GM23338 (cell line): ENCODE results near the gene DIPK1A. TPM values are rescaled to one million over a fixed set of nuclear protein-coding genes. Genes with fewer than 3 reads are reported as not detected.

Experiments
- ATAC-seq: fragments of 200-7000 bp; cut with Tn5 transposase; 3 replicates; pipeline ENCODE4 v1.9.1; 2020
- DNase-seq: peaks from one replicate; pipeline ENCODE4 v3.0.0-alpha.2; 2015; ENCODE audit warnings: low spot score
- H2AFZ ChIP-seq: fragments of 200-600 bp; sonication (generic); 2 replicates; pipeline ENCODE4 v1.8.0; 2016; ENCODE audit warnings: antibody characterized with exemption, mild to moderate bottlenecking, moderate library complexity
- H3F3A ChIP-seq: fragments of 200-600 bp; sonication (generic); replicated peaks from 2 replicates; pipeline ENCODE4 v1.8.0; 2017; ENCODE audit warnings: antibody characterized with exemption, mixed run types, low read depth
- H3K27ac ChIP-seq: fragments of 200-600 bp; sonication (generic); 2 replicates; pipeline ENCODE4 v1.6.1; 2016; ENCODE audit warnings: low read depth
- H3K27me3 ChIP-seq: fragments of 200-600 bp; sonication (generic); 2 replicates; pipeline ENCODE4 v1.8.0; 2016; ENCODE audit warnings: mild to moderate bottlenecking, mixed run types, moderate library complexity; ENCODE audit not compliant: insufficient read depth
- H3K36me3 ChIP-seq: fragments of 200-600 bp; sonication (generic); 2 replicates; pipeline ENCODE4 v1.8.0; 2016; ENCODE audit warnings: mild to moderate bottlenecking; ENCODE audit not compliant: insufficient read depth
- H3K4me1 ChIP-seq: fragments of 200-600 bp; sonication (generic); 2 replicates; pipeline ENCODE4 v1.8.0; 2016; ENCODE audit warnings: mild to moderate bottlenecking, moderate library complexity; ENCODE audit not compliant: insufficient read depth
- H3K4me2 ChIP-seq: fragments of 200-600 bp; sonication (generic); 2 replicates; pipeline ENCODE4 v1.7.1; 2017; ENCODE audit warnings: mixed run types
- H3K4me3 ChIP-seq: fragments of 200-600 bp; sonication (generic); 2 replicates; pipeline ENCODE4 v1.6.1; 2016; ENCODE audit warnings: mixed run types
- H3K79me2 ChIP-seq: fragments of 200-600 bp; sonication (generic); replicated peaks from 2 replicates; pipeline ENCODE4 v1.8.0; 2017; ENCODE audit warnings: mild to moderate bottlenecking; ENCODE audit not compliant: insufficient read depth
- H3K9me2 ChIP-seq: fragments of 200-600 bp; sonication (generic); 2 replicates; pipeline ENCODE4 v1.8.0; 2017; ENCODE audit not compliant: insufficient read depth
- H4K20me1 ChIP-seq: fragments of 200-600 bp; sonication (generic); replicated peaks from 2 replicates; pipeline ENCODE4 v1.8.0; 2017; ENCODE audit warnings: mild to moderate bottlenecking; ENCODE audit not compliant: insufficient read depth
- H3K27ac Mint-ChIP-seq: 2 replicates; pipeline ENCODE4 v1.8.0; 2020; ENCODE audit warnings: inconsistent platforms, mild to moderate bottlenecking, moderate library complexity, mixed read lengths
- H3K27me3 Mint-ChIP-seq: 3 replicates; pipeline ENCODE4 v1.8.0; 2022; ENCODE audit warnings: low read depth, mild to moderate bottlenecking, moderate library complexity, mixed read lengths, inconsistent platforms; ENCODE audit not compliant: insufficient read depth, poor library complexity
- H3K36me3 Mint-ChIP-seq: 3 replicates; pipeline ENCODE4 v1.8.0; 2021; ENCODE audit warnings: low read depth, mild to moderate bottlenecking, inconsistent platforms, moderate library complexity, mixed read lengths
- H3K4me1 Mint-ChIP-seq: 3 replicates; pipeline ENCODE4 v1.8.0; 2020; ENCODE audit warnings: mild to moderate bottlenecking, inconsistent platforms, mixed read lengths
- H3K4me3 Mint-ChIP-seq: 3 replicates; pipeline ENCODE4 v1.8.0; 2021; ENCODE audit warnings: moderate library complexity, mild to moderate bottlenecking, inconsistent platforms, mixed read lengths
- H3K9me3 Mint-ChIP-seq: 3 replicates; pipeline ENCODE4 v1.8.0; 2020; ENCODE audit warnings: moderate library complexity, mild to moderate bottlenecking, inconsistent platforms, mixed read lengths
- CREB1 ChIP-seq: fragments of 250-450 bp; sonication (Bioruptor Pico); IDR thresholded peaks from 2 replicates; pipeline ENCODE4 v1.5.0; 2020; ENCODE audit warnings: low read depth, mild to moderate bottlenecking, moderate library complexity
- ETS1 ChIP-seq: IDR thresholded peaks from 2 replicates; pipeline ENCODE4 v1.6.1; 2016; ENCODE audit warnings: antibody characterized with exemption
- EZH2 ChIP-seq: fragments of 200-600 bp; sonication (generic); IDR thresholded peaks from one replicate; pipeline ENCODE4 v1.8.0; 2017; ENCODE audit warnings: antibody characterized with exemption, mild to moderate bottlenecking, low read depth; ENCODE audit not compliant: unreplicated experiment
- EZH2phosphoT487 ChIP-seq: fragments of 200-600 bp; sonication (generic); IDR thresholded peaks from one replicate; pipeline ENCODE4 v1.8.1; 2018; ENCODE audit warnings: antibody characterized with exemption; ENCODE audit not compliant: unreplicated experiment
- JUNB ChIP-seq: IDR thresholded peaks from one replicate; pipeline ENCODE4 v1.6.1; 2016; ENCODE audit warnings: antibody characterized with exemption; ENCODE audit not compliant: unreplicated experiment
- NANOG ChIP-seq: IDR thresholded peaks from 2 replicates; pipeline ENCODE4 v1.6.1; 2016; ENCODE audit warnings: antibody characterized with exemption, borderline replicate concordance
- POLR2AphosphoS5 ChIP-seq: IDR thresholded peaks from 2 replicates; pipeline ENCODE4 v1.6.1; 2016; ENCODE audit warnings: antibody characterized with exemption, low read depth
- STAT1 ChIP-seq: IDR thresholded peaks from one replicate; pipeline ENCODE4 v1.6.1; 2016; ENCODE audit warnings: antibody characterized with exemption; ENCODE audit not compliant: unreplicated experiment
- ZNF114 ChIP-seq: fragments of 250-450 bp; sonication (Bioruptor Pico); IDR thresholded peaks from 2 replicates; pipeline ENCODE4 v1.5.0; 2020; ENCODE audit warnings: mild to moderate bottlenecking, moderate library complexity
- ZNF331 ChIP-seq: fragments of 250-450 bp; sonication (Bioruptor Pico); IDR thresholded peaks from 2 replicates; pipeline ENCODE4 v1.5.0; 2020; ENCODE audit warnings: low read depth, mild to moderate bottlenecking, moderate library complexity
- ZNF462 ChIP-seq: fragments of 250-450 bp; sonication (Bioruptor Pico); IDR thresholded peaks from 2 replicates; pipeline ENCODE4 v1.5.0; 2020; ENCODE audit warnings: mild to moderate bottlenecking, moderate library complexity
- polyA plus RNA-seq: library from polyadenylated mRNA; unstranded; fragments of >200 nt; fragmentation: Nextera tagmentation; extraction: Ambion mirVana; gene quantifications from 2 replicates; pipeline ENCODE4 v1.2.1, GENCODE V29; 2016
- total RNA-seq: library from RNA; depleted of rRNA; stranded (reverse); fragments of >200 nt; shearing (Covaris generic); gene quantifications from 2 replicates; pipeline ENCODE4 v1.2.3, GENCODE V29; 2014
- TF ChIP-seq, protein P1 (sequence below): IDR thresholded peaks from one replicate; pipeline ENCODE4 v1.6.1; 2018; ENCODE audit warnings: antibody characterized with exemption; ENCODE audit not compliant: unreplicated experiment
- TF ChIP-seq, protein P2 (sequence below), 2 experiments: fragments of 200-600 bp in 1 of 2; sonication (generic) in 1 of 2; conservative IDR thresholded peaks; 2 replicates each; pipeline versions ENCODE4 v1.5.1 to v1.6.1; 2016 to 2017; ENCODE audit warnings: antibody characterized with exemption in 2 of 2, low read depth in 2 of 2, mild to moderate bottlenecking in 2 of 2, moderate library complexity in 1 of 2

Gene DIPK1A
- total and polyA plus RNA-seq, 2 experiments from 2014 or later: 4.8 to 6.1 TPM

DNA sequence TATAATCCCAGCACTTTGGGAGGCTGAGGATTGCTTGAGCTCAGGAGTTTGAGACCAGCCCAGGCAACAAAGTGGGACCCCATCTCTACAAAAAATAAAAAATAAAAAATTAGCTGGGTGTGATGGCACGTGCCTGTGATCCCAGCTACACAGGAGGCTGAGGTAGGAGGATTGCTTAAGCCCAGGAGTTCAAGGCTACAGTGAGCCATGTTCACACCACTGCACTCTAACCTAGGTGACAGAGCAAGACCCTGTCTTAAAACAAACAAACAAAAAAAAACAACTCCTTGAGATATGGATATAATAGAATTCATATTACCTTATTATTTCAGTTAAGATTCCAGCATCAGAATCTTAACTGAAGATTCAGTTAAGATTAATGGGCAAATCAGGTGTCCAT, 77.1 kb downstream of the DIPK1A start:
- Histone ChIP-seq H3K9me2 (no peaks in the 10 kb centered on the region), H3K4me2 (no peak overlapping the region), H3F3A (no peaks in the 10 kb centered on the region), H3K79me2 (no peaks in the 10 kb centered on the region), H4K20me1 (no peaks in the 10 kb centered on the region), H3K4me3 (no peak overlapping the region), H2AFZ (no peak overlapping the region), H3K4me1 (peaks cover 5% of the 10 kb centered on the region), H3K27ac (no peak overlapping the region), H3K27me3 (no peaks in the 10 kb centered on the region), H3K36me3 (no peaks in the 10 kb centered on the region)
- DNase-seq: no peak
- TF ChIP-seq ZNF462: no peak
- TF ChIP-seq, protein P1, sequence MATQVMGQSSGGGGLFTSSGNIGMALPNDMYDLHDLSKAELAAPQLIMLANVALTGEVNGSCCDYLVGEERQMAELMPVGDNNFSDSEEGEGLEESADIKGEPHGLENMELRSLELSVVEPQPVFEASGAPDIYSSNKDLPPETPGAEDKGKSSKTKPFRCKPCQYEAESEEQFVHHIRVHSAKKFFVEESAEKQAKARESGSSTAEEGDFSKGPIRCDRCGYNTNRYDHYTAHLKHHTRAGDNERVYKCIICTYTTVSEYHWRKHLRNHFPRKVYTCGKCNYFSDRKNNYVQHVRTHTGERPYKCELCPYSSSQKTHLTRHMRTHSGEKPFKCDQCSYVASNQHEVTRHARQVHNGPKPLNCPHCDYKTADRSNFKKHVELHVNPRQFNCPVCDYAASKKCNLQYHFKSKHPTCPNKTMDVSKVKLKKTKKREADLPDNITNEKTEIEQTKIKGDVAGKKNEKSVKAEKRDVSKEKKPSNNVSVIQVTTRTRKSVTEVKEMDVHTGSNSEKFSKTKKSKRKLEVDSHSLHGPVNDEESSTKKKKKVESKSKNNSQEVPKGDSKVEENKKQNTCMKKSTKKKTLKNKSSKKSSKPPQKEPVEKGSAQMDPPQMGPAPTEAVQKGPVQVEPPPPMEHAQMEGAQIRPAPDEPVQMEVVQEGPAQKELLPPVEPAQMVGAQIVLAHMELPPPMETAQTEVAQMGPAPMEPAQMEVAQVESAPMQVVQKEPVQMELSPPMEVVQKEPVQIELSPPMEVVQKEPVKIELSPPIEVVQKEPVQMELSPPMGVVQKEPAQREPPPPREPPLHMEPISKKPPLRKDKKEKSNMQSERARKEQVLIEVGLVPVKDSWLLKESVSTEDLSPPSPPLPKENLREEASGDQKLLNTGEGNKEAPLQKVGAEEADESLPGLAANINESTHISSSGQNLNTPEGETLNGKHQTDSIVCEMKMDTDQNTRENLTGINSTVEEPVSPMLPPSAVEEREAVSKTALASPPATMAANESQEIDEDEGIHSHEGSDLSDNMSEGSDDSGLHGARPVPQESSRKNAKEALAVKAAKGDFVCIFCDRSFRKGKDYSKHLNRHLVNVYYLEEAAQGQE: no peak
- no peak for TF ChIP-seq ZNF331 (CRISPR knock-in tag)
- TF ChIP-seq ETS1: no peak
- TF ChIP-seq EZH2phosphoT487: no peak
- no peak for TF ChIP-seq ZNF114 (CRISPR knock-in tag)
- TF ChIP-seq POLR2AphosphoS5: no peak
- no peak for TF ChIP-seq CREB1
- no peak for TF ChIP-seq JUNB
- TF ChIP-seq NANOG: no peak
- TF ChIP-seq, protein P2, sequence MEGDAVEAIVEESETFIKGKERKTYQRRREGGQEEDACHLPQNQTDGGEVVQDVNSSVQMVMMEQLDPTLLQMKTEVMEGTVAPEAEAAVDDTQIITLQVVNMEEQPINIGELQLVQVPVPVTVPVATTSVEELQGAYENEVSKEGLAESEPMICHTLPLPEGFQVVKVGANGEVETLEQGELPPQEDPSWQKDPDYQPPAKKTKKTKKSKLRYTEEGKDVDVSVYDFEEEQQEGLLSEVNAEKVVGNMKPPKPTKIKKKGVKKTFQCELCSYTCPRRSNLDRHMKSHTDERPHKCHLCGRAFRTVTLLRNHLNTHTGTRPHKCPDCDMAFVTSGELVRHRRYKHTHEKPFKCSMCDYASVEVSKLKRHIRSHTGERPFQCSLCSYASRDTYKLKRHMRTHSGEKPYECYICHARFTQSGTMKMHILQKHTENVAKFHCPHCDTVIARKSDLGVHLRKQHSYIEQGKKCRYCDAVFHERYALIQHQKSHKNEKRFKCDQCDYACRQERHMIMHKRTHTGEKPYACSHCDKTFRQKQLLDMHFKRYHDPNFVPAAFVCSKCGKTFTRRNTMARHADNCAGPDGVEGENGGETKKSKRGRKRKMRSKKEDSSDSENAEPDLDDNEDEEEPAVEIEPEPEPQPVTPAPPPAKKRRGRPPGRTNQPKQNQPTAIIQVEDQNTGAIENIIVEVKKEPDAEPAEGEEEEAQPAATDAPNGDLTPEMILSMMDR (conservative IDR thresholded peaks at IDR 0.05; ENCODE audit: low read depth in 2 of 2): no peak
- no peak for TF ChIP-seq STAT1
- TF ChIP-seq EZH2: no peak
- no peak for ATAC-seq
- Mint-ChIP-seq H3K4me3 (no peak overlapping the region), H3K27ac (no peak overlapping the region), H3K9me3 (peaks cover 3% of the 10 kb centered on the region; the same call in 1 of the 3 replicates), H3K27me3 (no peaks in the 10 kb centered on the region), H3K4me1 (peaks cover 7% of the 10 kb centered on the region; the same call in 2 of the 3 replicates), H3K36me3 (no peaks in the 10 kb centered on the region)
